ENCODE measurements around the gene UQCRFS1. TPM values are rescaled to one million over a fixed set of nuclear protein-coding genes. Genes with fewer than 3 reads are reported as not detected.

The UQCRFS1 gene
- total RNA-seq, 1 donor from 2014 or later: 67.3 TPM

DNA sequence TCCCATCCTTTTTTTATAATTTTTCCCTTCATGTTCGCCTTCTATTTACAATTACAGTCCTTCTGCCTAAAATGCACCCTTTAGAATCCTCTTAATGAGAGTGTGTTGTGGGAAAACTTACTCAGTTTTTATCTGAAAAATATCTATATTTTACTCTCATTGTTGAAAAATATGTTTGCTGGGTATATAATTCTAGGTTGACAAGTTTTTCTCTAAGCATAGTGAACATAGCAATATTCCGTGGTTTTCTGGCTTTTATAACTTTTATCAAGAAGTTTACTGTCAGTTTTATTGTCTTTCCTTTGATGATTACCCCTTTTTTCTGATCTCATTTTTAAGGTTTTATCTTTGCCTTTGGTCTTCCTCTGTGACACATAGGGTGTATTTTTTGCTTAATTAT is 57.3 kb downstream of the UQCRFS1 start:
- no peak for DNase-seq

Small RNAs within 50 kb of the gene (small RNA-seq; reads per million reads assigned to genes)
- not detected for gene RN7SL340P (ENCODE audit: low replicate concordance)

All from tongue (tissue), 3 donors.